Tibial nerve (tissue), 4 donors: ENCODE data around the gene IQCM.

Source experiments
- EP300 ChIP-seq, 2 donors: sonication (generic); formaldehyde crosslinking; IDR thresholded peaks; one replicate each; pipeline ENCODE4 v1.6.1; 2017; ENCODE audit warnings: antibody characterized with exemption in 2 of 2, mild to moderate bottlenecking in 1 of 2
- POLR2A ChIP-seq, 2 donors: fragments of 450-650 bp; IDR thresholded peaks; one replicate each; pipeline ENCODE4 v1.6.1; 2017; ENCODE audit warnings: antibody characterized with exemption in 2 of 2, mild to moderate bottlenecking in 2 of 2, moderate library complexity in 2 of 2
- TF ChIP-seq, protein P1 (sequence below), 5 experiments: fragments of 200-600 bp in 3 of 5; fragments of 450-650 bp in 2 of 5; sonication (generic) in 3 of 5; IDR thresholded peaks; one replicate each; pipeline ENCODE4 v1.5.1; 2016 to 2019; ENCODE audit warnings: antibody characterized with exemption in 5 of 5, mild to moderate bottlenecking in 3 of 5, moderate library complexity in 2 of 5

DNA sequence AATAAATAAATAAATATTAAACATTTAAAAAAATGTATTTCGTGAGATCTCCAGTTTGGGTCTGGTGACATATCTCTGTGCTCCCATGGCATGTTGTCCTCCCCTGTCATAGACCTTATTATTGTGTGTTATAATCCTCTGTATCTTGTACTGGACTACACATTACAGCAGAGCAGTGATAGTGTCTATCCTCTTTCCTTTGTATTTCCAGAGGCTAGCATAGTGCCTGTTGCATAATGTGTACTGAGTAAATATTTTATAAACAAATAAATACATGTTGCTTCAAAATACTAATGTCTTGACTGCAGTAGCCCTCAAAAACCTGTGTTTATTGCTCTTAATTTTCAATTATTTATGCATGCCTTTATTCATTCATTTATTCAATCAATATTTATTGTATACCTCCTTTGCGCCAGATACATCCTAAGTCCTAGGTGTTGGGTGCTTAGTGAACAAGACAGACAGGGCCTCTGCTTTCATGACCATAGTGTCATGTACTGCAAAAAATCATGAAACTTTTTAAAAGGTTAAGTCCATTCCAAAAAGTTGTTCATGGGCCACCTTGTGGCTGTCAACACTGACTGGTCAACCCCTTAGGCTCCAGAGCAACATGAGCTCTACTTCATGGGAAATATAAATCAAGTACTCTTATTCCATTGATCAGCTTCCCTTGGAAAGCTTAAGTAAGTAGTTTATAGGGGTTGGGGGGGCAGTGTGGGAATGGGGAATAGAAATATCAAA lies 303.9 kb downstream of the IQCM start:
- TF ChIP-seq POLR2A (IDR thresholded peaks at IDR 0.05), result no peak
- TF ChIP-seq, protein P1, sequence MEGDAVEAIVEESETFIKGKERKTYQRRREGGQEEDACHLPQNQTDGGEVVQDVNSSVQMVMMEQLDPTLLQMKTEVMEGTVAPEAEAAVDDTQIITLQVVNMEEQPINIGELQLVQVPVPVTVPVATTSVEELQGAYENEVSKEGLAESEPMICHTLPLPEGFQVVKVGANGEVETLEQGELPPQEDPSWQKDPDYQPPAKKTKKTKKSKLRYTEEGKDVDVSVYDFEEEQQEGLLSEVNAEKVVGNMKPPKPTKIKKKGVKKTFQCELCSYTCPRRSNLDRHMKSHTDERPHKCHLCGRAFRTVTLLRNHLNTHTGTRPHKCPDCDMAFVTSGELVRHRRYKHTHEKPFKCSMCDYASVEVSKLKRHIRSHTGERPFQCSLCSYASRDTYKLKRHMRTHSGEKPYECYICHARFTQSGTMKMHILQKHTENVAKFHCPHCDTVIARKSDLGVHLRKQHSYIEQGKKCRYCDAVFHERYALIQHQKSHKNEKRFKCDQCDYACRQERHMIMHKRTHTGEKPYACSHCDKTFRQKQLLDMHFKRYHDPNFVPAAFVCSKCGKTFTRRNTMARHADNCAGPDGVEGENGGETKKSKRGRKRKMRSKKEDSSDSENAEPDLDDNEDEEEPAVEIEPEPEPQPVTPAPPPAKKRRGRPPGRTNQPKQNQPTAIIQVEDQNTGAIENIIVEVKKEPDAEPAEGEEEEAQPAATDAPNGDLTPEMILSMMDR (IDR thresholded peaks at IDR 0.05), result no peak
- TF ChIP-seq EP300 (IDR thresholded peaks at IDR 0.05), result no peak
